Heart left ventricle (tissue), 16 donors: ENCODE data around the gene FXYD3. TPM values are rescaled to one million over a fixed set of nuclear protein-coding genes. Genes with fewer than 3 reads are reported as not detected.

Experiments used
- ATAC-seq, 4 donors: fragments of 200-7000 bp; cut with Tn5 transposase; one replicate each; pipeline ENCODE4 v1.9.1; 2020 to 2022; ENCODE audit warnings: moderate library complexity in 4 of 4, mild to moderate bottlenecking in 3 of 4, moderate number of reproducible peaks in 1 of 4
- DNase-seq, 5 donors: peaks; one replicate each; pipeline ENCODE4 v3.0.0-alpha.2; 2020
- H3K27ac ChIP-seq, 12 donors: fragments of 200-600 bp; sonication (generic) in 4 of 12; one replicate each; pipeline versions ENCODE4 v1.5.0 to v1.8.0; 2016 to 2022; ENCODE audit warnings: mild to moderate bottlenecking in 2 of 12
- H3K27me3 ChIP-seq, 9 donors: fragments of 200-600 bp; sonication (generic) in 2 of 9; one replicate each; pipeline versions ENCODE4 v1.5.1 to v1.8.0; 2016 to 2022; ENCODE audit warnings: mild to moderate bottlenecking in 3 of 9
- H3K36me3 ChIP-seq, 9 donors: fragments of 200-600 bp; sonication (generic) in 2 of 9; one replicate each; pipeline versions ENCODE4 v1.5.0 to v1.8.0; 2018 to 2022; ENCODE audit warnings: mild to moderate bottlenecking in 2 of 9
- H3K4me1 ChIP-seq, 12 donors: fragments of 200-600 bp; sonication (generic) in 4 of 12; one replicate each; pipeline versions ENCODE4 v1.5.0 to v1.8.0; 2016 to 2022; ENCODE audit warnings: mild to moderate bottlenecking in 3 of 12
- H3K4me3 ChIP-seq, 12 donors: fragments of 200-600 bp; sonication (generic) in 4 of 12; one replicate each; pipeline versions ENCODE4 v1.5.0 to v1.8.0; 2017 to 2022; ENCODE audit warnings: mild to moderate bottlenecking in 9 of 12, moderate library complexity in 4 of 12
- H3K9me3 ChIP-seq, 12 donors: fragments of 200-600 bp; sonication (generic) in 4 of 12; one replicate each; pipeline versions ENCODE4 v1.5.0 to v1.8.0; 2016 to 2022; ENCODE audit warnings: mild to moderate bottlenecking in 1 of 12
- POLR2A ChIP-seq, 2 donors: fragments of 450-650 bp; IDR thresholded peaks; one replicate each; pipeline ENCODE4 v1.6.1; 2017; ENCODE audit warnings: antibody characterized with exemption in 2 of 2, mild to moderate bottlenecking in 2 of 2, moderate library complexity in 2 of 2
- WGBS, 4 donors: extraction: QIAGEN DNeasy Blood & Tissue Kit in 2 of 4; methylation state at CpG; one replicate each; pipeline versions ENCODE4 v1.1.5 to v1.1.7; 2013 to 2018; 5-methylcytosine and 5-hydroxymethylcytosine counted together
- intact Hi-C, 10 donors: fragments of 100-400 bp; cut with DNase I; formaldehyde crosslinking; loops; one replicate each; pipeline versions ENCODE4 v1.11.1 to v1.14.2; 2022
- polyA plus RNA-seq, 2 donors: library from polyadenylated mRNA; stranded (reverse); fragments of 200-250 nt; gene quantifications; one replicate each; pipeline ENCODE4 v1.2.3, GENCODE V29; 2013
- total RNA-seq, 9 donors: library from RNA; depleted of rRNA in 2 of 9; stranded (reverse); fragments of >200 nt in 2 of 9; fragmentation: NEBNext Ultra II Directional in 3 of 9; extraction: Animal tissue kit (Norgen Biotek cat#: 25700) in 3 of 9; gene quantifications; one replicate each; pipeline versions ENCODE4 v1.1.0 to v1.2.4, GENCODE V29; 2016 to 2023
- TF ChIP-seq, protein P1 (sequence below), 12 donors: fragments of 200-600 bp; sonication (generic) in 4 of 12; IDR thresholded peaks; one replicate each; pipeline versions ENCODE4 v1.5.0 to v1.8.0; 2018 to 2022; ENCODE audit warnings: antibody characterized with exemption in 12 of 12, mild to moderate bottlenecking in 5 of 12
- donor health status: ischemic (EF 13 %, LVEDD 7.1; RV severe dilation, severe dysfunction).
- donor health status: healthy with polysubstance abuse.
- donor health status: DM: no; HTN: yes; CAD: no.
- donor health status: DM: no; HTN: no; CAD: no.
- donor health status: ischemic (EF 25% LVEDD 6.9; RV normal size, moderate dysfunction).
- donor health status: ischemic (EF 25% LVEDD 5.7; RV mildly dilated, moderate dysfunction).
- donor health status: healthy.
- donor health status: DM: yes; HTN: yes; CAD: no.
- donor health status: ischemic (EF 35%, LVEDD 5.7; RV mildly dilated, moderate dysfunction).
- donor health status: nonischemic (EF 11% LVEDD 7.7; RV severe dilation, severe dysfunction).
- donor health status: DM: yes; HTN: yes; CAD: no.
- donor health status: PGD.
- donor health status: ischemic (EF 29% LVEDD 5.4; RV normal size, mild dysfunction).
- donor health status: nonischemic (EF 23%, LVEDD 6.1; RV moderate dilation, normal function).

FXYD3 gene
- total and polyA plus RNA-seq, 11 donors, result 0.37 to 2.5 (median 0.93) TPM; not detected in 3

DNA sequence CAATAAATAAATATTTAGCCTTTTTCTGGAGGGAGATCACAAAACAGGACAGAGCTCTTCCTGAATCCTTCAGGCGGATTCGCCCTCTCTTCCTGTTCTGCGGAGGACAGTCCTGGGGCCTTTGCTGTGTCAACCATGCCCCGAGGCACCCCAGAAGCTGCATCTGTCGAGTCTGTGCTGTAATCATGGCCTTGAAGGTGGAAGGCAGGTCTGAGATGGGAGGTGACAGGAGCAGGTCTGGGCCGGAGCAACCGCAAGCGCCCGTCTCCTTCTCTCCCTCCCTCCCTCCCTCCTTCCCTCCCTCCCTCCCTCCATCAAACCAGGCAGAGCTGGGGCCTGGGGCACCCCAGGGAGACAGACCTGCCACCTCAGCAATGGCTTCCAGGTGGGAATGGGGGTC is 4.6 kb upstream of the FXYD3 start:
- DNase-seq, result no peak
- intact Hi-C loops, result no loop called here
- H3K9me3 ChIP-seq, result peaks cover 0 to 3% (median 0%) of the 10 kb centered on the region in 12 donors
- no peak overlapping the region for H3K27ac ChIP-seq
- H3K4me3 ChIP-seq, result no peak overlapping the region
- WGBS, 4 donors, result 52 to 68% (median 64%) methylated on average over 9 of the region's 9 CpGs
- peaks cover 0 to 13% (median 7%) of the 10 kb centered on the region in 12 donors for H3K4me1 ChIP-seq
- H3K27me3 ChIP-seq, result peaks cover 0 to 2% (median 0%) of the 10 kb centered on the region in 9 donors
- no peaks in the 10 kb centered on the region for H3K36me3 ChIP-seq
- ATAC-seq, result no peak
- no peak for TF ChIP-seq POLR2A (IDR thresholded peaks at IDR 0.05)
- TF ChIP-seq, protein P1, sequence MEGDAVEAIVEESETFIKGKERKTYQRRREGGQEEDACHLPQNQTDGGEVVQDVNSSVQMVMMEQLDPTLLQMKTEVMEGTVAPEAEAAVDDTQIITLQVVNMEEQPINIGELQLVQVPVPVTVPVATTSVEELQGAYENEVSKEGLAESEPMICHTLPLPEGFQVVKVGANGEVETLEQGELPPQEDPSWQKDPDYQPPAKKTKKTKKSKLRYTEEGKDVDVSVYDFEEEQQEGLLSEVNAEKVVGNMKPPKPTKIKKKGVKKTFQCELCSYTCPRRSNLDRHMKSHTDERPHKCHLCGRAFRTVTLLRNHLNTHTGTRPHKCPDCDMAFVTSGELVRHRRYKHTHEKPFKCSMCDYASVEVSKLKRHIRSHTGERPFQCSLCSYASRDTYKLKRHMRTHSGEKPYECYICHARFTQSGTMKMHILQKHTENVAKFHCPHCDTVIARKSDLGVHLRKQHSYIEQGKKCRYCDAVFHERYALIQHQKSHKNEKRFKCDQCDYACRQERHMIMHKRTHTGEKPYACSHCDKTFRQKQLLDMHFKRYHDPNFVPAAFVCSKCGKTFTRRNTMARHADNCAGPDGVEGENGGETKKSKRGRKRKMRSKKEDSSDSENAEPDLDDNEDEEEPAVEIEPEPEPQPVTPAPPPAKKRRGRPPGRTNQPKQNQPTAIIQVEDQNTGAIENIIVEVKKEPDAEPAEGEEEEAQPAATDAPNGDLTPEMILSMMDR (IDR thresholded peaks at IDR 0.05), result no peak

DNA sequence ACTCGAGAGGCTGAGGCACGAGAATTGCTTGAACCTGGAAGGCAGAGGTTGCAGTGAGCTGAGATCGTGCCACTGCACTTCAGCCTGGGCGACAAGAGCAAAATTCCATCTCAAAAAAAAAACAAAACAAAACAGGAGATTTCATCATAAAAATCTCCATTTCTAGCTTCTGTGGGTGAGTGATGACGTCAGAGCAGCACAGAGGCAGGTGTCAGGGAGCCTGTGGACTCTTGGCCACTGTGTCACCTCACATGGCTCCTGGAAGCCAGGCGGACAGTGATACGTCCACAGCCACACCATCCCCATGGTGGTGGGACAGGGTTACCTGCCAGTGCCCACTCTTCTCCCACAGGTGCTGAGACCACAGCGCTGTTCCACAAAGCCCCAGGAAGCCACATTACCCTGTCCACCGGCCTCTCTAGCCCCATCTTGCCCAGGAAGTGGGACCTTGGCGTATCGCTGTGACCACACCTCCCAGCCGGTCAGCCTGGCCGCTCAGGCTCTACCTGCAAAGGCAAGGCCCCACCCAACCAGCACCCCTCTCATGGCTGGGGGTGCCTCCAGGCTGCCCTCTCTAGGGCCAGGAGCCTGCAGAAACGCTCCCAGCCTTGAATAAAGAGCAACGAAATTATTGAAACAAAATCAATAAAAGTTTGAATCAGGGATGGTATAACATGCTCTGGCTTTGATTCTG is 2.5 kb upstream of the FXYD3 start:
- H3K27ac ChIP-seq, result no peak overlapping the region
- H3K27me3 ChIP-seq, result peaks cover 0 to 2% (median 0%) of the 10 kb centered on the region in 9 donors
- DNase-seq (no peak), ATAC-seq (no peak)
- no peak overlapping the region for H3K4me3 ChIP-seq
- H3K4me1 ChIP-seq, result peaks cover 0 to 13% (median 7%) of the 10 kb centered on the region in 12 donors
- no peaks in the 10 kb centered on the region for H3K9me3 ChIP-seq
- intact Hi-C loops, result no loop called here
- H3K36me3 ChIP-seq, result no peaks in the 10 kb centered on the region
- TF ChIP-seq, protein P1 (IDR thresholded peaks at IDR 0.05), result no peak
- no peak for TF ChIP-seq POLR2A (IDR thresholded peaks at IDR 0.05)
- 89 to 95% (median 91%) methylated on average over 11 to 15 of the region's 15 CpGs for WGBS, 4 donors

DNA sequence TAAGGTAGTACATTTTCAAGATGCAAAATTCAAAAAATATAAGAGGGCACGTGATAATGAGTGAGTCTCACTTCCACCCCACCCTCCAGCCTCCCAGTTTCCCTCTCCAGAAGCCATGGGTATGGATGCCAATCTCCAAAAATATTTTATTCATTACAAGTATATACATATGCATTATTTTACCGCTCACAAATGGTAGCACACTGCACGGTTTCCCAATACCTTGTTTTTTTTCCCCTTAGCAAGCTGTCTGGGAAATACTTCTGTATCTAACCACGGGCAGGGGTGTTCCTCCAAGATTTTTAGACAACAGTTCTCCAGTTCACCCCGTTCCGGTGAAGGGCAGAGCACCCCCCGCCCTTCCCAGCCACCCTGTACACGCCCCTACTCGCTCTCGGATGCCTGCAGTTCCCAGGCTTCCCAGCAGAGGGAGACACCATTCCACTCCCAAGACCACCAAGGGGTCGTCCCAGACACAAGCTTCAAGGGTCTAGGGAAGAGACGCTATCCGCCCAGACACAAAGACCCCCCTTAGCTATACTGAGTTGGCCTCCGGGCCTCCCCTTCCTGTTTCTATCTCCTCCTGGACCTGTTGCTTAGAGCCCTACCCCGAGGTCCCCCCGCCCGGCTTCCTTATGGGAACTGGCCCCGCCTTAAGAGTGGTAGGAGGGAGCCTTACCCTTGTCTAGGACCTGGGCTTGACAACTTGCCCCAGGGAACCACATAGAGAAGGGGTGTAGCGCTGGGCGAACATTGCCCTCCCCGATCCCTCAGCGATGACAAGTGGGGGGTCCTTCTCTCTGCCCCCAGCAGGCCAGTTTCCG is 1.1 kb upstream of the FXYD3 start:
- WGBS, 4 donors, result 9 to 12% (median 11%) methylated on average over 22 to 23 of the region's 23 CpGs
- Histone ChIP-seq H3K9me3 (no peaks in the 10 kb centered on the region), H3K4me3 (peak overlapping the region in 11 of 12 donors; percentile 9 to 52 (median 40)), H3K27me3 (peaks cover 0 to 2% (median 0%) of the 10 kb centered on the region in 9 donors), H3K36me3 (no peaks in the 10 kb centered on the region), H3K27ac (peak overlapping the region in 3 of 12 donors; percentile 3 to 39 (median 19)), H3K4me1 (peaks cover 0 to 21% (median 7%) of the 10 kb centered on the region in 12 donors)
- TF ChIP-seq, protein P1 (IDR thresholded peaks at IDR 0.05), result peak; percentile 93 to 99 (median 97)
- TF ChIP-seq POLR2A (IDR thresholded peaks at IDR 0.05), result no peak
- DNase-seq (peak in 4 of 5 donors; percentile 52 to 82 (median 66)), ATAC-seq (peak; percentile 74 to 87 (median 76))
- intact Hi-C loops, result loop anchor here in 7 of 10 donors (1.0 to 2.0 kb wide), 3 partner anchors 20 to 22 kb away; partner anchors contain the start of gene LGI4 (in 6 of the 7)
